GM12801 (cell line): ENCODE results near the gene GAST.

Experiments
- CTCF ChIP-seq: IDR thresholded peaks from one replicate; pipeline ENCODE4 v1.5.1; 2011; ENCODE audit warnings: control low read depth; ENCODE audit not compliant: insufficient read length; ENCODE audit errors: extremely low read depth

Gene GAST

GRCh38 chr17:41737680-41738023 is 25.5 kb downstream of the GAST start:
- no peak for TF ChIP-seq CTCF

- peak; percentile 58 for TF ChIP-seq CTCF
Observed at GRCh38 chr17:41738077-41738800, 26.1 kb downstream of the GAST start.

GRCh38 chr17:41738801-41739112 is 26.6 kb downstream of the GAST start:
- TF ChIP-seq CTCF, result no peak

- no peak for TF ChIP-seq CTCF
Observed at GRCh38 chr17:41739661-41740352, 27.7 kb downstream of the GAST start.

- no peak for TF ChIP-seq CTCF
Observed at GRCh38 chr17:41740506-41740905, 28.4 kb downstream of the GAST start.

- TF ChIP-seq CTCF, result no peak
Observed at GRCh38 chr17:41741709-41742108, 29.6 kb downstream of the GAST start.

GRCh38 chr17:41748275-41748674 is 36.1 kb downstream of the GAST start:
- no peak for TF ChIP-seq CTCF

- no peak for TF ChIP-seq CTCF
Observed at GRCh38 chr17:41750862-41751261, 38.7 kb downstream of the GAST start.
